Measurements from ENCODE around the gene PRR19.

The PRR19 gene

DNA sequence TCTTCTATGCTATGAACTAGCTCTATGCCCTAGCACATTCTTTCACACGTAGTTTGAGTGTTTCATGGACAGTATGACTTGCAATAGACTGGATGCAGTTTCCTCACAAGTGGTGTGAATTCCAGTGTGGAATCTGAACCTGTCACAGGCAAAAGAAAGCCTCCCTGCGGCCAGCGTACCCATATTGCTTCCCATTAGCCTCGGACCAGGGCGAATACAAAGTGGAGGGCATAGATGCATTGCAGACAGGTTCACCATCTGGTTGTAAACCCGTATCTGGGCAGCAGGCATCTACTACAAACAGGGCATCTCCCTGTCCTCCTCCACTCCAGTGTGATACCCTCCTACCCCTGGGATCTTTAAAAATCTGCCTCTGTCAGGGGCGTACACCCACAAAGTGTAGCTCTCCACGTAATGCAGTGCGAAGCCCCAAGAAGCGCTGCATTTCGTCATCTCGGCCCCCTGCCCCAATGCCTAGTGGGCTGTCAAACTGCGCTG, 34.2 kb upstream of the PRR19 start:
- TF ChIP-seq POLR2A (IDR thresholded peaks at IDR 0.05; ENCODE audit: low read depth, low read length) (no peak), TAF1 (IDR thresholded peaks at IDR 0.05; ENCODE audit: borderline replicate concordance, low read depth, low read length) (no peak), POLR2AphosphoS5 (IDR thresholded peaks at IDR 0.05; ENCODE audit: low read depth, low read length) (no peak)
- DNase-seq (ENCODE audit: insufficient read length) = no peak
- peak; percentile 63 for FAIRE-seq

DNA sequence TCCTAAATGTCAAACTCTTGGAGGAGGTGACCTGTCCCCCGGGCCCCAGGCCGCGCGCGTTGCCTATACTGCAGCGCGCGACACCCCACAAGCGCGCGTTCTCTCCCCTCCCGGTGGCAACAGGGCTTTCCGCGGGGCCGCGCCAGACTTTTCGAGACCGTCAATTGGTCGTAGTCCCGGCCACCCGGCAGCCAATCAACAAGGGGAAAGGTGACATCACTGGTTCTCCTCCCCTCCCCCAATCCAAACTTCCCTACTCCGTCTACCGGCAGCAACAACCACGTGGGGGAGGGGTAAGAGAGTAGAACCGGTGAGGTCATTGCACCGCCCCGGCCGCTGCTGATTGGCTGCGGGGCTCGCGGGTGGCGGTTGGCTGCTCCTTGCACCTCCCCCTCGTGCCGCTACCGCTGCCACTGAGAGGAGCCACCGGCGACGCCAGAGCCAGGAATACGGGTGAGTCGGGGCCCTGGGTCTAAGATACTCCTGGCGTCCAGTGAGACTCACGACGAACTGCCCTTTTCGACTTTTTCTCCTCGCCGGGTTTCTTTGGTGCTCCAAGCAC, 33.7 kb upstream of the PRR19 start:
- FAIRE-seq (no peak), DNase-seq (ENCODE audit: insufficient read length) (peak; percentile 90)
- TF ChIP-seq TAF1 (IDR thresholded peaks at IDR 0.05; ENCODE audit: borderline replicate concordance, low read depth, low read length) = no peak
- TF ChIP-seq POLR2AphosphoS5 (IDR thresholded peaks at IDR 0.05; ENCODE audit: low read depth, low read length) = peak; percentile 11; the same call in 1 of the 2 replicates
- peak; percentile 39; the same call in 1 of the 2 replicates for TF ChIP-seq POLR2A (IDR thresholded peaks at IDR 0.05; ENCODE audit: low read depth, low read length)

DNA sequence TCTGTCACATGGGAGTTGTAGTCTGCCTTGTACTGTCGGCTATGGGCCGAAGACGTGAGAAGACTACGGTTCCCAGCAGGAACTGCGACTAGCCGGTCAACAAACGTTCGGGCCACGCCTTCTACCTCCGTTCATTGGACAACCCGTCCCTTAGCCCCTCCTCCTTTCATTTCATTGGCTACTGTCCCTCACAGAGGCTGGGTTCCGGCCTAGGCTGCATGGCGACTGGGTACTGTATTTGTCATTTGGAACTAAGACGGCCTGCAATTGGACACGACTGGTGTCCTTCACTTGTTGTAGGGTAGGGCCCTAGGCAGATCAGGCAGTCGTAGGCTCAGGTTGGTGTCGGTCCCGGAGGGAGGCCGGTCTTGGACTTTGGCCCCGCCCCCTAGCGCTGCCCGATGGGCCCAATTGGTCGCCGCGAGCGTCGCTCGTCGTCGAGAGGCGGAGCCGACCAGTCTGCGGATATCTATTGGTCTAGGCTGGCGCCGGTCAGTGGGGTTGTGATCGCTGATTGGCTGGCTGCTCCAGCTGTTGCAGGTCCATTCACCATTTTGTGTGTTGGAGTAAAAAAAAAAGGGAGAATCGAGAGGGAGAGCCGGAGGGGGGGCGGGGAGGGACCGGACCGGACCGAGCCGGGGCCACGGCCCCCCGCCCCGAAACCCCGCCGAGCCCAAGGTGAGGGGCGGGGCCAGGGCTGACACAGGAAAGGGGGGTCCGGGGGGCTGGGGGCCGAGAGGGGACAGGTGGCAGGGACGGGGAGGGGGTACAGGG, 33.0 kb upstream of the PRR19 start, which contains the start of gene CIC:
Gene CIC, plus strand, starts transcription at position 549 of the 774 bp plus-strand sequence. CDS start 2,532 bp downstream, outside the sequence.
- no peak for TF ChIP-seq TAF1 (IDR thresholded peaks at IDR 0.05; ENCODE audit: borderline replicate concordance, low read depth, low read length)
- no peak for TF ChIP-seq POLR2A (IDR thresholded peaks at IDR 0.05; ENCODE audit: low read depth, low read length)
- TF ChIP-seq POLR2AphosphoS5 (IDR thresholded peaks at IDR 0.05; ENCODE audit: low read depth, low read length) = no peak
- peak; percentile 99 for FAIRE-seq
- DNase-seq (ENCODE audit: insufficient read length) = peak; percentile 94

DNA sequence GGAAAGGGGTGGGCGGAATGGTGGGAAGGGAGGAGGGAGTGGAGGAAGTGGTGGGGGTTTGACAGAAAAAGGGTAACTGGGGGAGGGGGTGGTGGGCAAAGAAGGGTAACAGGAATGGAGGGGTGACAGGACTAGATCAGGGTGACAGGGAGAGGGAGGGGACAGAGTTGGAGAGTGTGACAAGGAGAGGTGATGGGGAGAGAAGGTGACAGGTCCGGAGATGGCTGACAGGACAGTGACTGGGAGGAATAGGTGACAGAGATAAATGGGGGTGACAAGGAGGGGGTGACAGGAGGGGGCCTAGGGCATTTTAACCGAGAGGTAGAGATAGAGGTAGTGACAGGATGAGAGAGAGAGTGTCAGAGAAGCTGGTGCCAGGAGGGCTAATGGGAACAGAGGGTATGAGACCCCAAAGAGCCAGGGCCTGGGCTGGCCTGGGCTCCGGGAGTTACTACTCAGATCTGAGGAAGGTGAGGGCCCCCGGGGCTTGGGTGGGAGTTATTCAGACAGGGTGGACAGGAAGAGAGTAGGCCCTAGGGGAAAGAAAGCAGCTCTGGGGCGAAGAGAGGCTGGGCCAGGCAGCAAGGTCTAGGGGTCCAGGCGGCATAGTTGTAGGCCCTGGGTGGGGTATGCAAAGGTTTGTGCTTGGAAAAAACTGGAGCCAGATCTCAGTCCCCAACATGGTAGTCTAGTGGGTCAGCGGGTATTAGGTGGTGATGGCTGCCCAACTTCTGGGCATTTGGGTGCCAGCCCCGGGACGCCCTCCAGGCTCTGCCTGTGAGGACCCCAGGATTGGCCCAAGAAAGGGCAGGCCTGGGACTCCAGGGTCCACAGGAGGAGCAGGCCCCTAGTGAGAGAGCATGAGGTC, 32.2 kb upstream of the PRR19 start:
- DNase-seq (ENCODE audit: insufficient read length) = no peak
- TF ChIP-seq POLR2AphosphoS5 (IDR thresholded peaks at IDR 0.05; ENCODE audit: low read depth, low read length) = 0 out of 2 replicates have a peak, but pooled peaks have one; percentile 12
- TF ChIP-seq POLR2A (IDR thresholded peaks at IDR 0.05; ENCODE audit: low read depth, low read length) = peak; percentile 38; the same call in 1 of the 2 replicates
- no peak for TF ChIP-seq TAF1 (IDR thresholded peaks at IDR 0.05; ENCODE audit: borderline replicate concordance, low read depth, low read length)
- FAIRE-seq = peak; percentile 58

DNA sequence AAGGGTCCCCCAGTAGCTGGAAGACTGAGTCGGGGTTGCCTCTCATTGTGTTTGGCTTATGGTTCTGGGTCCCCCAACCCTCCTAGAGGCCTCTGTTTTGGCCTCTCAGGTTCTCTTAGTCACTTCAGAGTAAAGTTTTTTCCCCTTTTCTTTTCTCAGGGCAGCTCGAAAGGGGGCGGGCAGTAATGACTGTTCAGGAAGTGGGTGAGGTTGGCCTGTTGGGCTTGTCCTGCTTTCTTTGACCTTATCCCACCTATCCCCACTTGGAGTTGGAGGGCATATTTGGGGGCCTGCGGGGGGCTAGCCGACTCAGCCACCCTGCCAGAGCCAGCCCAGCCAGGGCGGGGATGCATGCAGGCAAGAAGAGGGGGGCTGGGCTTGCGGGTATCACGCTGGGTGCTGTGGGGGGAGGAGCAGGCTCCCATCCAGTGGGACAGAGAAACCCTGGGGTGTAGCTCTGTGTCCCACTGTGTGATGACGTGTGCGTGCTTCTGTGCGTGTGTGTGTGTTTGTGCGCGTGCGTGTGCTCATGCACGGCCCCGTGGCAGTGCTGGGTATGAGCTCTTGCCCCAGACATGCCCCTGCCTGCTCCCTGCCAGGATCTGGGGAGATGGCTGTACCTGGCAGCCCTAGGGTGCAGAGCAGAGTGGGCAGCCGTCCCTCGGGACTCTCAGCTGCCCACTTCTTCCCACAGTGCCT, 31.4 kb upstream of the PRR19 start:
- FAIRE-seq = peak; percentile 93

DNA sequence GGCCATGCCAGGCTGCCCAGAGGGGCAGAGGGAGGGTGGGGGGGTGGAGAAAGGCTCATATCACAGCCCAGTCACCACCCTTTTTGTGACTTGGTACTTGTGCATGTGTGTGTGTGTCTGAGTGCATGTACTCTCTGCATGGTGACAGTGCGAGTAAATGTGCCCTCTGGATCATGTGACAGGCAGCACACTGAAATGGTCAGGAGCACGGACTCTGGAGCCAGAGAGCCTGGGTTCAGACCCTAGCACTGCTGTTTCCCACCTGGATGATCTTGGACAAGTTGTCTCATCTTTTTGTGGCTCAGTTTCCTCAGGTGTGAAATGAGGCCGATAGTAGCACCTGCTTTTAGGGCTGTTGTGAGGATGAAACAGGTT, 30.9 kb upstream of the PRR19 start:
- FAIRE-seq (no peak), DNase-seq (ENCODE audit: insufficient read length) (no peak)
- TF ChIP-seq POLR2AphosphoS5 (IDR thresholded peaks at IDR 0.05; ENCODE audit: low read depth, low read length) (no peak), POLR2A (IDR thresholded peaks at IDR 0.05; ENCODE audit: low read depth, low read length) (no peak), TAF1 (IDR thresholded peaks at IDR 0.05; ENCODE audit: borderline replicate concordance, low read depth, low read length) (no peak)

More for the DNA sequence above, 31.4 kb upstream of the PRR19 start:
- TF ChIP-seq TAF1 (IDR thresholded peaks at IDR 0.05; ENCODE audit: borderline replicate concordance, low read depth, low read length) (peak; percentile 58; the same call in 1 of the 2 replicates), POLR2AphosphoS5 (IDR thresholded peaks at IDR 0.05; ENCODE audit: low read depth, low read length) (peak; percentile 35; the same call in 1 of the 2 replicates), POLR2A (IDR thresholded peaks at IDR 0.05; ENCODE audit: low read depth, low read length) (peak; percentile 63)
- DNase-seq (ENCODE audit: insufficient read length) = peak; percentile 43

DNA sequence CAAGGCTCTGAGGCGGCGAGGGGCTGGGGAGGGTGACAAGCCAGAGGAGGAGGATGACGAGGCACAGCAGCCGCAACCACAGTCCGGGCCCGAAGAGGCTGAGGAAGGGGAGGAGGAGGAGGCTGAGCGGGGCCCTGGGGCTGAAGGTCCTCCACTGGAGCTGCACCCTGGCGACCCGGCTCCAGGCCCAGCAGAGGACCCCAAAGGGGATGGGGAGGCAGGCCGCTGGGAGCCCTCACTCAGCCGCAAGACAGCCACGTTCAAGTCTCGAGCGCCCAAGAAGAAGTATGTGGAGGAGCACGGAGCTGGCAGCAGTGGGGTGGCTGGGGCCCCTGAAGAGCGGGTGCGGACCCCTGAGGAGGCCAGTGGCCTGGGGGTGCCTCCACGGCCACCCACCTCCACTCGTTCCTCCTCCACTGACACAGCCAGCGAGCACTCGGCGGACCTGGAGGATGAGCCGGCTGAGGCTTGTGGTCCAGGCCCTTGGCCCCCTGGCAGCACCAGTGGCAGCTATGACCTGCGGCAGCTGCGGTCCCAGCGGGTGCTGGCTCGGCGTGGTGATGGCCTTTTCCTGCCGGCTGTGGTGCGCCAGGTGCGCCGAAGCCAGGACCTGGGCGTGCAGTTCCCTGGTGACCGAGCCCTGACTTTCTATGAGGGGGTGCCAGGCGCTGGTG, 29.9 kb upstream of the PRR19 start:
- TF ChIP-seq POLR2A (IDR thresholded peaks at IDR 0.05; ENCODE audit: low read depth, low read length) = no peak
- TF ChIP-seq TAF1 (IDR thresholded peaks at IDR 0.05; ENCODE audit: borderline replicate concordance, low read depth, low read length) = no peak
- no peak for TF ChIP-seq POLR2AphosphoS5 (IDR thresholded peaks at IDR 0.05; ENCODE audit: low read depth, low read length)
- no peak for FAIRE-seq
- no peak for DNase-seq (ENCODE audit: insufficient read length)

DNA sequence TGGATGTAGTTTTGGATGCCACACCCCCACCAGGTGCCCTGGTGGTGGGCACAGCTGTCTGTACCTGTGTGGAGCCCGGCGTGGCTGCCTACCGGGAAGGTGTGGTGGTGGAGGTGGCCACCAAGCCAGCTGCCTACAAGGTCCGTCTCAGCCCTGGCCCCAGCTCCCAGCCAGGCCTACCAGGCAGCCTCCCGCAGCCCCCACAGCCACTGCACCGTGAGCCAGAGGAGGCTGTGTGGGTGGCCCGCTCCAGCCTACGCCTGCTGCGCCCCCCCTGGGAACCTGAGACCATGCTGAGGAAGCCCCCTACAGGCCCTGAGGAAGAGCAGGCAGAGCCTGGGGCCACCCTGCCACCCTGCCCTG, 29.4 kb upstream of the PRR19 start:
- FAIRE-seq (no peak), DNase-seq (ENCODE audit: insufficient read length) (no peak)
- TF ChIP-seq TAF1 (IDR thresholded peaks at IDR 0.05; ENCODE audit: borderline replicate concordance, low read depth, low read length) (no peak), POLR2A (IDR thresholded peaks at IDR 0.05; ENCODE audit: low read depth, low read length) (no peak), POLR2AphosphoS5 (IDR thresholded peaks at IDR 0.05; ENCODE audit: low read depth, low read length) (no peak)

DNA sequence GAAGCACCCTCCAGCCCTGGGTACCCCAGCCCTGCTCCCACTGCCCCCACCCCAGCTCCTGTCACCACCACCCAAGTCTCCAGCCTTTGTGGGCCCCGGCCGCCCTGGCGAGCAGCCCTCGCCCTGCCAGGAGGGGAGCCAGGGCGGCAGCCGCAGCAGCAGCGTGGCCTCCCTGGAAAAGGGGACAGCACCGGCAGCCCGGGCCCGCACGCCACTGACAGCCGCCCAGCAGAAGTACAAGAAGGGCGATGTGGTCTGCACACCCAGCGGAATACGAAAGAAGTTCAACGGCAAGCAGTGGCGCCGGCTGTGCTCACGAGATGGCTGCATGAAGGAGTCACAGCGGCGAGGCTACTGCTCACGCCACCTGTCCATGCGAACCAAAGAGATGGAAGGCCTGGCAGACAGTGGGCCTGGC, 28.9 kb upstream of the PRR19 start:
- no peak for TF ChIP-seq POLR2A (IDR thresholded peaks at IDR 0.05; ENCODE audit: low read depth, low read length)
- DNase-seq (ENCODE audit: insufficient read length) (no peak), FAIRE-seq (no peak)

DNA sequence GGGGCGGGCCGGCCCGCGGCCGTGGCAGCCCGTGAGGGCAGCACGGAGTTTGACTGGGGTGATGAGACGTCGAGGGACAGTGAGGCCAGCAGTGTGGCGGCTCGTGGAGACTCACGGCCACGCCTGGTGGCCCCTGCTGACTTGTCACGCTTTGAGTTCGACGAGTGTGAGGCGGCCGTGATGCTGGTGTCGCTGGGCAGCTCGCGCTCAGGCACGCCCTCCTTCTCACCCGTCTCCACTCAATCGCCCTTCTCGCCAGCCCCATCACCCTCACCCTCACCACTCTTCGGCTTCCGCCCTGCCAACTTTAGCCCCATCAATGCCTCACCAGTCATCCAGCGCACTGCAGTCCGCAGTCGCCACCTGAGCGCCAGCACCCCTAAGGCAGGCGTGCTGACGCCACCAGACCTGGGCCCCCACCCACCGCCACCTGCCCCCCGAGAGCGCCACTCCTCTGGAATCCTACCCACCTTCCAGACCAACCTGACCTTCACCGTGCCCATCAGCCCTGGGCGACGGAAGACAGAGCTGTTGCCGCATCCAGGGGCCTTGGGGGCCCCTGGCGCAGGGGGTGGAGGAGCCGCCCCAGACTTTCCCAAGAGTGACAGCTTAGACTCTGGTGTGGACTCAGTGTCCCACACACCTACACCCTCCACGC, 28.4 kb upstream of the PRR19 start:
- FAIRE-seq = no peak
- no peak for TF ChIP-seq TAF1 (IDR thresholded peaks at IDR 0.05; ENCODE audit: borderline replicate concordance, low read depth, low read length)
- no peak for TF ChIP-seq POLR2A (IDR thresholded peaks at IDR 0.05; ENCODE audit: low read depth, low read length)
- TF ChIP-seq POLR2AphosphoS5 (IDR thresholded peaks at IDR 0.05; ENCODE audit: low read depth, low read length) = no peak
- no peak for DNase-seq (ENCODE audit: insufficient read length)

Data from GM12892 (cell line).